BE2C (cell line): ENCODE measurements around the gene DAB2IP. TPM values are rescaled to one million over a fixed set of nuclear protein-coding genes. Genes with fewer than 3 reads are reported as not detected.

Experiments
- DNase-seq: peaks from one replicate; pipeline ENCODE4 v3.0.0-alpha.2; 2020
- H3K27me3 ChIP-seq: fragments of 250-450 bp; sonication (Bioruptor Pico); 2 replicates; pipeline ENCODE4 v1.5.1; 2020; ENCODE audit warnings: mild to moderate bottlenecking
- H3K36me3 ChIP-seq: fragments of 250-450 bp; sonication (Bioruptor Pico); 2 replicates; pipeline ENCODE4 v1.5.1; 2020; ENCODE audit warnings: mild to moderate bottlenecking
- H3K4me1 ChIP-seq: fragments of 250-450 bp; sonication (Bioruptor Pico); 2 replicates; pipeline ENCODE4 v1.5.1; 2020
- H3K4me3 ChIP-seq: 2 replicates; pipeline ENCODE4 v1.5.1; 2011; ENCODE audit warnings: low read depth, low read length
- H3K9me3 ChIP-seq: fragments of 250-450 bp; sonication (Bioruptor Pico); 2 replicates; pipeline ENCODE4 v1.5.1; 2020
- polyA plus RNA-seq: library from polyadenylated mRNA; unstranded; fragments of >200 nt; gene quantifications from one replicate; pipeline ENCODE4 v1.2.1, GENCODE V29; 2012; ENCODE audit warnings: low read depth, missing spikeins; ENCODE audit not compliant: insufficient read length, insufficient read depth
- TF ChIP-seq, protein P1 (sequence below): IDR thresholded peaks from 2 replicates; pipeline ENCODE4 v1.5.1; 2012; ENCODE audit warnings: mild to moderate bottlenecking, low read depth, low read length

Gene DAB2IP
- polyA plus RNA-seq = 65.5 TPM

- H3K36me3 ChIP-seq = no peaks in the 10 kb centered on the region
- peaks cover 12% of the 10 kb centered on the region for H3K4me1 ChIP-seq
- TF ChIP-seq, protein P1, sequence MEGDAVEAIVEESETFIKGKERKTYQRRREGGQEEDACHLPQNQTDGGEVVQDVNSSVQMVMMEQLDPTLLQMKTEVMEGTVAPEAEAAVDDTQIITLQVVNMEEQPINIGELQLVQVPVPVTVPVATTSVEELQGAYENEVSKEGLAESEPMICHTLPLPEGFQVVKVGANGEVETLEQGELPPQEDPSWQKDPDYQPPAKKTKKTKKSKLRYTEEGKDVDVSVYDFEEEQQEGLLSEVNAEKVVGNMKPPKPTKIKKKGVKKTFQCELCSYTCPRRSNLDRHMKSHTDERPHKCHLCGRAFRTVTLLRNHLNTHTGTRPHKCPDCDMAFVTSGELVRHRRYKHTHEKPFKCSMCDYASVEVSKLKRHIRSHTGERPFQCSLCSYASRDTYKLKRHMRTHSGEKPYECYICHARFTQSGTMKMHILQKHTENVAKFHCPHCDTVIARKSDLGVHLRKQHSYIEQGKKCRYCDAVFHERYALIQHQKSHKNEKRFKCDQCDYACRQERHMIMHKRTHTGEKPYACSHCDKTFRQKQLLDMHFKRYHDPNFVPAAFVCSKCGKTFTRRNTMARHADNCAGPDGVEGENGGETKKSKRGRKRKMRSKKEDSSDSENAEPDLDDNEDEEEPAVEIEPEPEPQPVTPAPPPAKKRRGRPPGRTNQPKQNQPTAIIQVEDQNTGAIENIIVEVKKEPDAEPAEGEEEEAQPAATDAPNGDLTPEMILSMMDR = no peak
- no peaks in the 10 kb centered on the region for H3K27me3 ChIP-seq
- peak within 1 kb of the TSS; percentile 96 for H3K4me3 ChIP-seq
- no peaks in the 10 kb centered on the region for H3K9me3 ChIP-seq
- DNase-seq = peak; percentile 90
Measured at GRCh38 chr9:121651295-121652020, at the start of gene DAB2IP. Gene DAB2IP, plus strand, starts transcription at chr9:121651634. Its CDS starts 142 bp downstream, at chr9:121651776.

DNA sequence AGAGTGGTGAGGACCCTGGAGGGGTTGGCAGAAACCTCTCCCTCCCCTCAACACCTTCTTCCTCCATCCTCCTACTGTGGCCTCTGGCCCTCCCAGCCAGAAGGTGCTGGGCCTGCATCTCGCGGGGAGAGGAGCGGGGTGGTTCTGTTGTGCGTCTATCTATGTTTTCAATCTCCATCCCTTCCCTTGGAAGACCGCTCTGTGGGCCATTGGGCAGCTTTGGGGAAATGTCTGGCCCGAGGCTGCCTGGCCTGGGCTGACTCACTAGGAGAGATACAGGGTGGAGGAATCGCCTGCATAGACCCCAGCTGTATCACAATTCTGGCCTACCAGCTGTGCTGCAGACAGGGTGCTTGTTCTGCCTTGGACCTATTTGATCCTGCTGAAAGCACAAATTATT lies 48.4 kb upstream of the DAB2IP start:
- Histone ChIP-seq H3K4me3 (no peak overlapping the region), H3K36me3 (no peaks in the 10 kb centered on the region), H3K27me3 (peaks cover 6% of the 10 kb centered on the region), H3K9me3 (no peaks in the 10 kb centered on the region), H3K4me1 (peaks cover 20% of the 10 kb centered on the region)
- DNase-seq = peak; percentile 42
- TF ChIP-seq, protein P1 = no peak

- TF ChIP-seq, protein P1 = no peak
- no peak overlapping the region for H3K4me3 ChIP-seq
- H3K36me3 ChIP-seq = no peaks in the 10 kb centered on the region
- peak; percentile 30 for DNase-seq
- no peaks in the 10 kb centered on the region for H3K9me3 ChIP-seq
- peaks cover 6% of the 10 kb centered on the region for H3K27me3 ChIP-seq
- peaks cover 22% of the 10 kb centered on the region for H3K4me1 ChIP-seq
Measured at GRCh38 chr9:121604242-121604641, 47.2 kb upstream of the DAB2IP start.

DNA sequence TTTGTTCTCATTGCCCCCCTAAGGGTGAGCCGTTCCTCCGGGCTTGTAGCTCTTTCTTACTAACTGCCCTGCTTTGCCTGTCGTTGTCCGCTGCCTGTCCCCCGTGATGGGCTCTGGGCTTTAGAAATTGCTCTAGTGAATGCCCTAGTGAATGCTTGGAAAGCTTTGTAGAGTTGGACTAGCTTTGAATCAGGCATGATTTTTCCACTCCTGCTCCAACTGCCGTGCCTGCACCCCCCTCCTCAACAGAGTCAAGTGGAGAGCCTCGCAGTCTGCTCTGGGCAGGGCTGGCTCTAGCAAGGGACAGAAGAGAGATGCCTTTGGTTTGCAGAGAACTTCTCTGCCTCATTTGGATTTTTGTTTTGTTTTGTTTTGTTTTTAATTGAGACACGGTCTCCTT lies 46.8 kb upstream of the DAB2IP start:
- no peak overlapping the region for H3K4me3 ChIP-seq

GRCh38 chr9:121607434-121608167 lies 43.8 kb upstream of the DAB2IP start:
- Histone ChIP-seq H3K4me1 (peaks cover 21% of the 10 kb centered on the region), H3K9me3 (no peaks in the 10 kb centered on the region), H3K27me3 (no peaks in the 10 kb centered on the region), H3K4me3 (peak overlapping the region; percentile 0; the same call in 1 of the 2 replicates), H3K36me3 (no peaks in the 10 kb centered on the region)
- TF ChIP-seq, protein P1 = no peak
- DNase-seq = peak; percentile 75

More for the DNA sequence above, 46.8 kb upstream of the DAB2IP start:
- Histone ChIP-seq H3K36me3 (no peaks in the 10 kb centered on the region), H3K27me3 (peaks cover 6% of the 10 kb centered on the region), H3K4me1 (peaks cover 22% of the 10 kb centered on the region), H3K9me3 (no peaks in the 10 kb centered on the region)
- no peak for DNase-seq
- TF ChIP-seq, protein P1 = no peak
